ENCODE measurements around the gene KLHL34. TPM values are rescaled to one million over a fixed set of nuclear protein-coding genes. Genes with fewer than 3 reads are reported as not detected.

Gene KLHL34
- not detected in 2 replicates for total RNA-seq (2014; rRNA removed; shearing (Covaris generic))

GRCh38 chrX:21658152-21658737 lies at the start of gene KLHL34:
TSS of gene KLHL34 (minus strand) at chrX:21658330. CDS start at chrX:21657788, 542 bp downstream.
- no peak for DNase-seq (ENCODE audit: low spot score)
- in situ Hi-C loops (cut with HindIII; ENCODE audit: low sequenced_read_pairs): no loop called here

GRCh38 chrX:21705225-21705624 lies 47.1 kb upstream of the KLHL34 start:
- DNase-seq (ENCODE audit: low spot score): no peak

GRCh38 chrX:21702725-21703124 lies 44.6 kb upstream of the KLHL34 start:
- in situ Hi-C loops (cut with HindIII; ENCODE audit: low sequenced_read_pairs): no loop called here

More at GRCh38 chrX:21705225-21705624, 47.1 kb upstream of the KLHL34 start:
- in situ Hi-C loops (cut with HindIII; ENCODE audit: low sequenced_read_pairs): no loop called here

GRCh38 chrX:21700967-21701366 lies 42.8 kb upstream of the KLHL34 start:
- DNase-seq (ENCODE audit: low spot score): no peak
- in situ Hi-C loops (cut with HindIII; ENCODE audit: low sequenced_read_pairs): no loop called here

More at GRCh38 chrX:21702725-21703124, 44.6 kb upstream of the KLHL34 start:
- no peak for DNase-seq (ENCODE audit: low spot score)

GRCh38 chrX:21700275-21700674 lies 42.1 kb upstream of the KLHL34 start:
- in situ Hi-C loops (cut with HindIII; ENCODE audit: low sequenced_read_pairs): no loop called here
- DNase-seq (ENCODE audit: low spot score): no peak

GRCh38 chrX:21699136-21699535 lies 41.0 kb upstream of the KLHL34 start:
- no peak for DNase-seq (ENCODE audit: low spot score)
- in situ Hi-C loops (cut with HindIII; ENCODE audit: low sequenced_read_pairs): no loop called here

- in situ Hi-C loops (cut with HindIII; ENCODE audit: low sequenced_read_pairs): no loop called here
- DNase-seq (ENCODE audit: low spot score): no peak
These were observed 40.1 kb upstream of the KLHL34 start for GRCh38 chrX:21698272-21698671.

- in situ Hi-C loops (cut with HindIII; ENCODE audit: low sequenced_read_pairs): no loop called here
- no peak for DNase-seq (ENCODE audit: low spot score)
These were observed 33.4 kb upstream of the KLHL34 start for GRCh38 chrX:21691512-21692018.

GRCh38 chrX:21683941-21684340 lies 25.8 kb upstream of the KLHL34 start:
- in situ Hi-C loops (cut with HindIII; ENCODE audit: low sequenced_read_pairs): no loop called here
- DNase-seq (ENCODE audit: low spot score): no peak

GRCh38 chrX:21678048-21678612 lies 20.0 kb upstream of the KLHL34 start:
- DNase-seq (ENCODE audit: low spot score): no peak
- in situ Hi-C loops (cut with HindIII; ENCODE audit: low sequenced_read_pairs): no loop called here

GRCh38 chrX:21675931-21676330 lies 17.8 kb upstream of the KLHL34 start:
- no peak for DNase-seq (ENCODE audit: low spot score)
- in situ Hi-C loops (cut with HindIII; ENCODE audit: low sequenced_read_pairs): no loop called here

GRCh38 chrX:21674430-21675186 lies 16.5 kb upstream of the KLHL34 start:
- in situ Hi-C loops (cut with HindIII; ENCODE audit: low sequenced_read_pairs): no loop called here
- DNase-seq (ENCODE audit: low spot score): no peak

GRCh38 chrX:21666679-21667078 lies 8.5 kb upstream of the KLHL34 start:
- DNase-seq (ENCODE audit: low spot score): no peak
- in situ Hi-C loops (cut with HindIII; ENCODE audit: low sequenced_read_pairs): no loop called here

- no peak for DNase-seq (ENCODE audit: low spot score)
- in situ Hi-C loops (cut with HindIII; ENCODE audit: low sequenced_read_pairs): no loop called here
These were observed 8.1 kb upstream of the KLHL34 start for GRCh38 chrX:21666252-21666651.

- no peak for DNase-seq (ENCODE audit: low spot score)
- in situ Hi-C loops (cut with HindIII; ENCODE audit: low sequenced_read_pairs): no loop called here
These were observed 4.6 kb upstream of the KLHL34 start for GRCh38 chrX:21662761-21663160.

GRCh38 chrX:21661316-21661715 lies 3.2 kb upstream of the KLHL34 start:
- in situ Hi-C loops (cut with HindIII; ENCODE audit: low sequenced_read_pairs): no loop called here
- no peak for DNase-seq (ENCODE audit: low spot score)

- in situ Hi-C loops (cut with HindIII; ENCODE audit: low sequenced_read_pairs): no loop called here
- no peak for DNase-seq (ENCODE audit: low spot score)
These were observed 2.0 kb upstream of the KLHL34 start for GRCh38 chrX:21660156-21660555.

GRCh38 chrX:21659320-21659719 lies 1.2 kb upstream of the KLHL34 start:
- in situ Hi-C loops (cut with HindIII; ENCODE audit: low sequenced_read_pairs): no loop called here
- no peak for DNase-seq (ENCODE audit: low spot score)

- peak; percentile 48 for DNase-seq (ENCODE audit: low spot score)
- in situ Hi-C loops (cut with HindIII; ENCODE audit: low sequenced_read_pairs): no loop called here
These were observed 616 bp upstream of the KLHL34 start for GRCh38 chrX:21658746-21659145.
